ENCODE results near the gene ARPIN.
"Not testable (repeated sequence)": the region's sequence is repeated elsewhere in the genome, so short reads cannot be mapped to it uniquely, and the experiment has no call there.

The ARPIN gene

DNA sequence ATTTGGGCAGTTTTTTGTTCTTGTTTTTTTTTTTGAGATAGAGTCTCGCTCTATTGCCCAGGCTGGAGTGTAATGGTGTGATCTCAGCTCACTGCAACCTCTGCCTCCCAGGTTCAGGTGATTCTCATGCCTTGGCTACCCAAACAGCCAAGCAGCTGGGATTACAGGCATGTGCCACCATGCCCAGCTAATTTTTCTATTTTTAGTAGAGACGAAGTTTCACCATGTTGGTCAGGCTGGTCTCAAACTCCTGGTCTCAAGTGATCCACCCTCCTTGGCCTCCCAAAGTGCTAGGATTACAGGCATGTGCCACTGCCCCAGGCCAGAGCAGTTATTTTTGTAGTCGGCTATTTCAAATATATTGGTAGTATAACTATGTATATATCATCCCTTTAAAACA lies 27.6 kb downstream of the ARPIN start:
- H3K27me3 ChIP-seq (ENCODE audit: insufficient read depth, low read length, poor library complexity); H4K8ac ChIP-seq (ENCODE audit: low read depth, low read length); DNase-seq; H2BK5ac ChIP-seq (ENCODE audit: low read length); H4K5ac ChIP-seq (ENCODE audit: low read length); H3K4me3 ChIP-seq (ENCODE audit: low read length); H3K79me1 ChIP-seq (ENCODE audit: low read length); H3K36me3 ChIP-seq (ENCODE audit: control insufficient read depth, insufficient read depth, low read length); H3K9ac ChIP-seq (ENCODE audit: low read length); H3K79me2 ChIP-seq (ENCODE audit: control insufficient read depth, insufficient read depth, low read length); H3K18ac ChIP-seq (ENCODE audit: low read length); H3K23ac ChIP-seq (ENCODE audit: low read length); H3K4me2 ChIP-seq (ENCODE audit: low read length); H3K4me1 ChIP-seq (ENCODE audit: control insufficient read depth, low read depth, low read length); H3K56ac ChIP-seq (ENCODE audit: low read length); H2BK120ac ChIP-seq (ENCODE audit: low read depth, low read length); H3K27ac ChIP-seq (ENCODE audit: low read depth, low read length); H3K4ac ChIP-seq (ENCODE audit: low read depth, low read length); H2BK15ac ChIP-seq (replicated peaks; ENCODE audit: low read depth); H2AK5ac ChIP-seq (ENCODE audit: low read length): not testable (repeated sequence)
- WGBS (ENCODE audit: extremely low coverage, insufficient coverage, low lambda C conversion rate): no CpG with 5 or more reads among the region's 3 CpGs

DNA sequence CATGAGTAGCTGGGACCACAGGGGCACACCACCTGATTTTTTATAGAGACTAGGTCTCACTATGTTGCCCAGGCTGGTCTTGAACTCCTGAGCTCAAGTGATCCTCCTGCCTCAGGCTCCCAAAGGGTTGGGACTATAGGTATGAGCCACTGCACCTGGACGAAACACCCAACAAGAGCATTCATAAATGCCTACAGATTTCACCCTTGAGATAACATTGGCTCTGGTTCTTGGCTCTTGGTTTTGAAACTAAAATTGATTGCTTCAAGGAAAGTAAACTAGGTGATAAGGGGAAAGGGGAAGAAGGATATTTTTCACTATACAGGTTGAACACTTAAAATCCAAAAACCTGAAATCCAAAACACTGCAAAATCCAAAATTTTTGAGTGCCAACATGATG lies 29.2 kb downstream of the ARPIN start:
- H2BK15ac ChIP-seq (replicated peaks; ENCODE audit: low read depth): no peak overlapping the region

DNA sequence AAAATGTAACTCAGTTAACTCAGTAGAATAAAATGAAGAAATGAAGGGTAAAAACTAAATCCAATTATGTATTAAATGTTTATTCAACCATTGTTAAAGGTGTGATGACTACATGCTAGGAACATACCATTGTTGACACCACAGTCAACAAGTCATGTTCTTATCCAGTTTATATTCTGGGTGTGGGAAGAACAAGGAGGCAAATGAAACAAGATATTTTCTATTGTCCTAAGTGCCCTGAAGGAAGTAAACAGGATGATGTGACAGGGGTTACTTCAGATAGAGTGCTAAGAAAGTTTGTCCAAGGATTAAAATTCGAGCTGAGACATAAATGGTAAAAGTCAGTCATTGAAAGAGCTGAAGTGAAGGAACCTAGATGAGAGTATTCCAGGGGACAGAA lies 32.0 kb downstream of the ARPIN start:
- no peaks in the 10 kb centered on the region for H3K27me3 ChIP-seq (ENCODE audit: insufficient read depth, low read length, poor library complexity)
- H3K79me1 ChIP-seq (ENCODE audit: low read length): no peaks in the 10 kb centered on the region
- no peak overlapping the region for H3K18ac ChIP-seq (ENCODE audit: low read length)
- no peak overlapping the region for H2AK5ac ChIP-seq (ENCODE audit: low read length)
- no peak overlapping the region for H2BK5ac ChIP-seq (ENCODE audit: low read length)
- no peak overlapping the region for H4K8ac ChIP-seq (ENCODE audit: low read depth, low read length)
- no peak overlapping the region for H3K9ac ChIP-seq (ENCODE audit: low read length)
- H3K27ac ChIP-seq (ENCODE audit: low read depth, low read length): no peak overlapping the region
- H3K4me2 ChIP-seq (ENCODE audit: low read length): no peak overlapping the region
- H2BK15ac ChIP-seq (replicated peaks; ENCODE audit: low read depth): no peak overlapping the region
- no peaks in the 10 kb centered on the region for H3K36me3 ChIP-seq (ENCODE audit: control insufficient read depth, insufficient read depth, low read length)
- no peaks in the 10 kb centered on the region for H3K79me2 ChIP-seq (ENCODE audit: control insufficient read depth, insufficient read depth, low read length)
- H3K56ac ChIP-seq (ENCODE audit: low read length): no peak overlapping the region
- no peaks in the 10 kb centered on the region for H3K4me1 ChIP-seq (ENCODE audit: control insufficient read depth, low read depth, low read length)
- H4K5ac ChIP-seq (ENCODE audit: low read length): no peak overlapping the region
- no CpG with 5 or more reads among the region's 1 CpG for WGBS (ENCODE audit: extremely low coverage, insufficient coverage, low lambda C conversion rate)
- DNase-seq: no peak
- no peak overlapping the region for H3K4me3 ChIP-seq (ENCODE audit: low read length)
- H3K23ac ChIP-seq (ENCODE audit: low read length): no peak overlapping the region
- H3K4ac ChIP-seq (ENCODE audit: low read depth, low read length): no peak overlapping the region
- H2BK120ac ChIP-seq (ENCODE audit: low read depth, low read length): no peak overlapping the region

More for the DNA sequence above, 29.2 kb downstream of the ARPIN start:
- no peak overlapping the region for H2AK5ac ChIP-seq (ENCODE audit: low read length)
- no peak overlapping the region for H3K56ac ChIP-seq (ENCODE audit: low read length)
- H3K27me3 ChIP-seq (ENCODE audit: insufficient read depth, low read length, poor library complexity): no peaks in the 10 kb centered on the region
- no peak overlapping the region for H4K8ac ChIP-seq (ENCODE audit: low read depth, low read length)
- H3K27ac ChIP-seq (ENCODE audit: low read depth, low read length): no peak overlapping the region
- H3K4me2 ChIP-seq (ENCODE audit: low read length): no peak overlapping the region
- no peak overlapping the region for H4K5ac ChIP-seq (ENCODE audit: low read length)
- H3K4ac ChIP-seq (ENCODE audit: low read depth, low read length): no peak overlapping the region
- H3K4me1 ChIP-seq (ENCODE audit: control insufficient read depth, low read depth, low read length): no peaks in the 10 kb centered on the region
- H3K23ac ChIP-seq (ENCODE audit: low read length): no peak overlapping the region
- H3K36me3 ChIP-seq (ENCODE audit: control insufficient read depth, insufficient read depth, low read length): peaks cover 2% of the 10 kb centered on the region
- no peak overlapping the region for H2BK120ac ChIP-seq (ENCODE audit: low read depth, low read length)
- no peak overlapping the region for H3K4me3 ChIP-seq (ENCODE audit: low read length)
- no CpG with 5 or more reads among the region's 1 CpG for WGBS (ENCODE audit: extremely low coverage, insufficient coverage, low lambda C conversion rate)
- no peak overlapping the region for H2BK5ac ChIP-seq (ENCODE audit: low read length)
- no peak for DNase-seq
- H3K18ac ChIP-seq (ENCODE audit: low read length): no peak overlapping the region
- no peaks in the 10 kb centered on the region for H3K79me1 ChIP-seq (ENCODE audit: low read length)
- H3K79me2 ChIP-seq (ENCODE audit: control insufficient read depth, insufficient read depth, low read length): no peaks in the 10 kb centered on the region
- no peak overlapping the region for H3K9ac ChIP-seq (ENCODE audit: low read length)

DNA sequence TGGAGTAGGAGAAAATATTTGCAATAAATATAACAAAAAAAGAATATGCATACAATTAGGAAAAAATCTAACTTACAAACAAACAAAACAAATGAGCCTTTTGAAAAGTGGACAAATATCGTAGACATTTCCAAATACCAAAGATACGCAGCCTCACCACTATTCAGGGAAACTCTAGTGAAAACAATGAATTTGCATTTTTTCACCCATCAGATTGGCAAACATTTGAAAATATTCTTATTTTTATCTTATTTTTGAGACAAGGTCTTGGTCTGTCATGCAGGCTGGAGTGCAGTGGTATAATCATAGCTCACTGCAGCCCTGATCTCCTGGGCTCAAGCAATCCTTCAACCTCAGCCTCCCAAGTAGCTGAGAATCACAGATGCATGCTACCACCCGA lies 34.4 kb downstream of the ARPIN start:
- H3K4me3 ChIP-seq (ENCODE audit: low read length): no peak overlapping the region
- no peak overlapping the region for H3K23ac ChIP-seq (ENCODE audit: low read length)
- no CpG with 5 or more reads among the region's 3 CpGs for WGBS (ENCODE audit: extremely low coverage, insufficient coverage, low lambda C conversion rate)
- no peak overlapping the region for H3K9ac ChIP-seq (ENCODE audit: low read length)
- no peaks in the 10 kb centered on the region for H3K27me3 ChIP-seq (ENCODE audit: insufficient read depth, low read length, poor library complexity)
- H3K56ac ChIP-seq (ENCODE audit: low read length): no peak overlapping the region
- DNase-seq: no peak
- H3K4me2 ChIP-seq (ENCODE audit: low read length): no peak overlapping the region
- no peaks in the 10 kb centered on the region for H3K79me2 ChIP-seq (ENCODE audit: control insufficient read depth, insufficient read depth, low read length)
- H3K36me3 ChIP-seq (ENCODE audit: control insufficient read depth, insufficient read depth, low read length): no peaks in the 10 kb centered on the region
- no peak overlapping the region for H2BK120ac ChIP-seq (ENCODE audit: low read depth, low read length)
- no peak overlapping the region for H2BK15ac ChIP-seq (replicated peaks; ENCODE audit: low read depth)
- H3K4me1 ChIP-seq (ENCODE audit: control insufficient read depth, low read depth, low read length): no peaks in the 10 kb centered on the region
- no peaks in the 10 kb centered on the region for H3K79me1 ChIP-seq (ENCODE audit: low read length)
- H4K8ac ChIP-seq (ENCODE audit: low read depth, low read length): no peak overlapping the region
- H3K27ac ChIP-seq (ENCODE audit: low read depth, low read length): no peak overlapping the region
- H2BK5ac ChIP-seq (ENCODE audit: low read length): no peak overlapping the region
- no peak overlapping the region for H3K4ac ChIP-seq (ENCODE audit: low read depth, low read length)
- no peak overlapping the region for H4K5ac ChIP-seq (ENCODE audit: low read length)
- H2AK5ac ChIP-seq (ENCODE audit: low read length): no peak overlapping the region
- H3K18ac ChIP-seq (ENCODE audit: low read length): no peak overlapping the region

DNA sequence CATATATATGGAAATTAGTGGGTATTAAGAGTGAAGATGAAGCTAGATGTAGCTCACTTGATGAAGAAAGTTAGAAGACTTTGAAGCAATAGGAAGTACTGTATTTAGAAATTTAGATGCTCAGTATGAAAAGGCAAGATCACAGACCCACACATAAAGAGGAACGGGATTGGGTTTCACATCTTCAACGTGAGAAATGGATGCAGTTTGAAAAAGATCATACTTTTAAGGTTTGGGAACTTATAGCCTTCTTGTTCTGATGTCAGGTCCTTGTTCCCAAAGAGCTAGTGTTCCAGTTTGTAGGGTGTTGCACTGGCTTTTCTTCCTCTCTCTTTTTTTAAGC lies 35.7 kb downstream of the ARPIN start:
- Histone ChIP-seq H3K27ac (ENCODE audit: low read depth, low read length) (no peak overlapping the region), H3K4me1 (ENCODE audit: control insufficient read depth, low read depth, low read length) (no peaks in the 10 kb centered on the region), H4K8ac (ENCODE audit: low read depth, low read length) (no peak overlapping the region), H3K9ac (ENCODE audit: low read length) (no peak overlapping the region), H3K4me2 (ENCODE audit: low read length) (no peak overlapping the region), H3K18ac (ENCODE audit: low read length) (no peak overlapping the region), H4K5ac (ENCODE audit: low read length) (no peak overlapping the region), H3K4me3 (ENCODE audit: low read length) (no peak overlapping the region), H3K4ac (ENCODE audit: low read depth, low read length) (no peak overlapping the region), H3K79me1 (ENCODE audit: low read length) (no peaks in the 10 kb centered on the region), H3K23ac (ENCODE audit: low read length) (no peak overlapping the region), H2BK15ac (replicated peaks; ENCODE audit: low read depth) (no peak overlapping the region), H3K79me2 (ENCODE audit: control insufficient read depth, insufficient read depth, low read length) (no peaks in the 10 kb centered on the region), H2BK5ac (ENCODE audit: low read length) (no peak overlapping the region), H2BK120ac (ENCODE audit: low read depth, low read length) (no peak overlapping the region), H3K36me3 (ENCODE audit: control insufficient read depth, insufficient read depth, low read length) (peaks cover 1% of the 10 kb centered on the region), H3K56ac (ENCODE audit: low read length) (no peak overlapping the region), H3K27me3 (ENCODE audit: insufficient read depth, low read length, poor library complexity) (no peaks in the 10 kb centered on the region), H2AK5ac (ENCODE audit: low read length) (no peak overlapping the region)
- WGBS (ENCODE audit: extremely low coverage, insufficient coverage, low lambda C conversion rate): no CpG with 5 or more reads among the region's 2 CpGs
- no peak for DNase-seq

DNA sequence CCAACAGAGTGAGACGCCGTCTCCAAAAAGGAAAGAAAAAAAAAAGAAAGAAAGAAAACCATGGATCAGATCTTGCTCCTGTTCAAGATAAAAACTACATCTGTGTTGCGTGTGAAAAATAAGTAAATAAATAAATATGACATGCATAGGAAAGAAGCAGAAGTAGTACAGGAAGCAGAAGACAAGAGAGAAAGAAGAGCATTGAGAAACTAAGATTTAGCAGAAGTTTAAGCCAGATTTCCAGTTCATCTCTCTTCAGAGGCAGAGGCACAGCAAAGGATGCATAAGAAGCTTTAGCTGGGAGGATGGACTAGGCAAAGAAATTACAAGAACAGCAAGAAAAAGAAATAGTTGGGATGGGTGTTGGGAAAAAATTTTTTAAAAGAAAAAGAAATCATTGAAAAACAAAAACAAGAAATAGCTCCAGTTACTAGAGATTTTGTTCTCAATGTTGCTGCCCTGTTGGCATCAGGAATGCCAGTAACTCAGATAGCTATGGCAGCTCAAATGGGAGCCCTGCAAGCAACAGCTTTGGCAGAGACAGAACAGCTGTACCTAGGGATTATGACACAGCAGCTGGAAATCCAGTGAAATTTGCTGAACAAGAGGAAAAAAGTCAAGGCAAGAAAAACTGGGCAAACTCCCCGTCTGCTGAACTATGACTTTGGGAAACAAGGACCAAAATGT lies 36.2 kb downstream of the ARPIN start:
- H4K5ac ChIP-seq (ENCODE audit: low read length): no peak overlapping the region

More for the DNA sequence above, 36.2 kb downstream of the ARPIN start:
- Histone ChIP-seq H3K9ac (ENCODE audit: low read length) (no peak overlapping the region), H3K79me2 (ENCODE audit: control insufficient read depth, insufficient read depth, low read length) (no peaks in the 10 kb centered on the region), H4K8ac (ENCODE audit: low read depth, low read length) (no peak overlapping the region), H3K23ac (ENCODE audit: low read length) (no peak overlapping the region), H2BK5ac (ENCODE audit: low read length) (no peak overlapping the region), H2BK120ac (ENCODE audit: low read depth, low read length) (no peak overlapping the region), H3K56ac (ENCODE audit: low read length) (no peak overlapping the region), H3K4ac (ENCODE audit: low read depth, low read length) (no peak overlapping the region), H3K79me1 (ENCODE audit: low read length) (no peaks in the 10 kb centered on the region), H3K36me3 (ENCODE audit: control insufficient read depth, insufficient read depth, low read length) (peaks cover 3% of the 10 kb centered on the region), H3K4me3 (ENCODE audit: low read length) (no peak overlapping the region), H3K27me3 (ENCODE audit: insufficient read depth, low read length, poor library complexity) (no peaks in the 10 kb centered on the region), H3K18ac (ENCODE audit: low read length) (no peak overlapping the region), H3K27ac (ENCODE audit: low read depth, low read length) (no peak overlapping the region), H2BK15ac (replicated peaks; ENCODE audit: low read depth) (no peak overlapping the region), H3K4me1 (ENCODE audit: control insufficient read depth, low read depth, low read length) (no peaks in the 10 kb centered on the region), H3K4me2 (ENCODE audit: low read length) (no peak overlapping the region), H2AK5ac (ENCODE audit: low read length) (no peak overlapping the region)
- no CpG with 5 or more reads among the region's 4 CpGs for WGBS (ENCODE audit: extremely low coverage, insufficient coverage, low lambda C conversion rate)
- DNase-seq: no peak
